ENCODE measurements around the gene LRFN3. TPM values are rescaled to one million over a fixed set of nuclear protein-coding genes. Genes with fewer than 3 reads are reported as not detected.

LRFN3 gene
- total RNA-seq, 1 donor from 2014 or later = 15.3 TPM

GRCh38 chr19:35925501-35925900 is 10.7 kb upstream of the LRFN3 start:
- no peak overlapping the region for H3K27ac Mint-ChIP-seq (ENCODE audit: unreplicated experiment)

GRCh38 chr19:35928507-35928906 is 7.7 kb upstream of the LRFN3 start:
- Histone ChIP-seq H2AFZ (ENCODE audit: low read depth, low read length) (no peak overlapping the region), H3K4me2 (ENCODE audit: low read length) (no peak overlapping the region), H3K4me1 (ENCODE audit: insufficient read depth, low read length) (peaks cover 3% of the 10 kb centered on the region), H3K9me3 (ENCODE audit: insufficient read depth, low read depth, low read length) (no peaks in the 10 kb centered on the region), H3K79me2 (ENCODE audit: insufficient read depth, low read length) (no peaks in the 10 kb centered on the region), H3K27me3 (ENCODE audit: insufficient read depth, low read length) (peaks cover 9% of the 10 kb centered on the region), H3K4me3 (ENCODE audit: insufficient read depth, low read depth, low read length) (no peak overlapping the region), H3K36me3 (ENCODE audit: insufficient read depth, low read length) (no peaks in the 10 kb centered on the region), H4K20me1 (ENCODE audit: insufficient read depth, low read length) (no peaks in the 10 kb centered on the region), H3K27ac (ENCODE audit: low read depth, low read length) (no peak overlapping the region), H3K9ac (ENCODE audit: low read length) (no peak overlapping the region)
- Mint-ChIP-seq H3K9me3 (ENCODE audit: unreplicated experiment) (peaks cover 13% of the 10 kb centered on the region), H3K36me3 (ENCODE audit: low read depth, unreplicated experiment) (no peaks in the 10 kb centered on the region), H3K4me1 (ENCODE audit: low read depth, unreplicated experiment) (peaks cover 2% of the 10 kb centered on the region), H3K27me3 (ENCODE audit: low read depth, unreplicated experiment) (peaks cover 10% of the 10 kb centered on the region), H3K4me3 (ENCODE audit: unreplicated experiment) (no peak overlapping the region), H3K27ac (ENCODE audit: unreplicated experiment) (no peak overlapping the region)
- no peak for DNase-seq (ENCODE audit: low read depth)
- no peak for FAIRE-seq
- TF ChIP-seq EZH2 (IDR thresholded peaks at IDR 0.05; ENCODE audit: insufficient read depth, low read length) (no peak), CTCF (IDR thresholded peaks at IDR 0.05; ENCODE audit: insufficient read depth, low read depth, low read length) (no peak)

More at GRCh38 chr19:35925501-35925900, 10.7 kb upstream of the LRFN3 start:
- FAIRE-seq = no peak
- Mint-ChIP-seq H3K4me3 (ENCODE audit: unreplicated experiment) (no peak overlapping the region), H3K4me1 (ENCODE audit: low read depth, unreplicated experiment) (no peaks in the 10 kb centered on the region), H3K27me3 (ENCODE audit: low read depth, unreplicated experiment) (peaks cover 10% of the 10 kb centered on the region), H3K36me3 (ENCODE audit: low read depth, unreplicated experiment) (no peaks in the 10 kb centered on the region), H3K9me3 (ENCODE audit: unreplicated experiment) (peaks cover 13% of the 10 kb centered on the region)
- no peak overlapping the region for H3K27ac ChIP-seq (ENCODE audit: low read depth, low read length)
- H3K4me2 ChIP-seq (ENCODE audit: low read length) = no peak overlapping the region
- no peaks in the 10 kb centered on the region for H3K9me3 ChIP-seq (ENCODE audit: insufficient read depth, low read depth, low read length)
- H3K36me3 ChIP-seq (ENCODE audit: insufficient read depth, low read length) = no peaks in the 10 kb centered on the region
- TF ChIP-seq CTCF (IDR thresholded peaks at IDR 0.05; ENCODE audit: insufficient read depth, low read depth, low read length) = no peak
- no peak for TF ChIP-seq EZH2 (IDR thresholded peaks at IDR 0.05; ENCODE audit: insufficient read depth, low read length)
- H3K27me3 ChIP-seq (ENCODE audit: insufficient read depth, low read length) = peaks cover 9% of the 10 kb centered on the region
- no peaks in the 10 kb centered on the region for H4K20me1 ChIP-seq (ENCODE audit: insufficient read depth, low read length)
- no peak overlapping the region for H3K4me3 ChIP-seq (ENCODE audit: insufficient read depth, low read depth, low read length)
- no peaks in the 10 kb centered on the region for H3K79me2 ChIP-seq (ENCODE audit: insufficient read depth, low read length)
- DNase-seq (ENCODE audit: low read depth) = no peak
- H3K9ac ChIP-seq (ENCODE audit: low read length) = no peak overlapping the region
- no peak overlapping the region for H2AFZ ChIP-seq (ENCODE audit: low read depth, low read length)
- H3K4me1 ChIP-seq (ENCODE audit: insufficient read depth, low read length) = no peaks in the 10 kb centered on the region

GRCh38 chr19:35929876-35930275 is 6.3 kb upstream of the LRFN3 start:
- no peak overlapping the region for H3K27ac Mint-ChIP-seq (ENCODE audit: unreplicated experiment)
- Histone ChIP-seq H2AFZ (ENCODE audit: low read depth, low read length) (no peak overlapping the region), H3K9me3 (ENCODE audit: insufficient read depth, low read depth, low read length) (no peaks in the 10 kb centered on the region), H3K9ac (ENCODE audit: low read length) (no peak overlapping the region), H3K27me3 (ENCODE audit: insufficient read depth, low read length) (peaks cover 6% of the 10 kb centered on the region), H3K4me1 (ENCODE audit: insufficient read depth, low read length) (peaks cover 3% of the 10 kb centered on the region), H3K27ac (ENCODE audit: low read depth, low read length) (no peak overlapping the region), H3K79me2 (ENCODE audit: insufficient read depth, low read length) (no peaks in the 10 kb centered on the region), H3K36me3 (ENCODE audit: insufficient read depth, low read length) (no peaks in the 10 kb centered on the region), H3K4me3 (ENCODE audit: insufficient read depth, low read depth, low read length) (no peak overlapping the region), H4K20me1 (ENCODE audit: insufficient read depth, low read length) (no peaks in the 10 kb centered on the region), H3K4me2 (ENCODE audit: low read length) (no peak overlapping the region)
- TF ChIP-seq CTCF (IDR thresholded peaks at IDR 0.05; ENCODE audit: insufficient read depth, low read depth, low read length) = no peak
- no peak for TF ChIP-seq EZH2 (IDR thresholded peaks at IDR 0.05; ENCODE audit: insufficient read depth, low read length)
- H3K4me1 Mint-ChIP-seq (ENCODE audit: low read depth, unreplicated experiment) = peaks cover 2% of the 10 kb centered on the region
- DNase-seq (ENCODE audit: low read depth) (no peak), FAIRE-seq (no peak)
- H3K27me3 Mint-ChIP-seq (ENCODE audit: low read depth, unreplicated experiment) = peaks cover 10% of the 10 kb centered on the region
- H3K9me3 Mint-ChIP-seq (ENCODE audit: unreplicated experiment) = peaks cover 13% of the 10 kb centered on the region
- H3K36me3 Mint-ChIP-seq (ENCODE audit: low read depth, unreplicated experiment) = no peaks in the 10 kb centered on the region
- H3K4me3 Mint-ChIP-seq (ENCODE audit: unreplicated experiment) = no peak overlapping the region

Measured in astrocyte (in vitro differentiated cells and primary cell).